ENCODE results near the gene LRRFIP1.
"Not testable (repeated sequence)": the region's sequence is repeated elsewhere in the genome, so short reads cannot be mapped to it uniquely, and the experiment has no call there.

The LRRFIP1 gene

DNA sequence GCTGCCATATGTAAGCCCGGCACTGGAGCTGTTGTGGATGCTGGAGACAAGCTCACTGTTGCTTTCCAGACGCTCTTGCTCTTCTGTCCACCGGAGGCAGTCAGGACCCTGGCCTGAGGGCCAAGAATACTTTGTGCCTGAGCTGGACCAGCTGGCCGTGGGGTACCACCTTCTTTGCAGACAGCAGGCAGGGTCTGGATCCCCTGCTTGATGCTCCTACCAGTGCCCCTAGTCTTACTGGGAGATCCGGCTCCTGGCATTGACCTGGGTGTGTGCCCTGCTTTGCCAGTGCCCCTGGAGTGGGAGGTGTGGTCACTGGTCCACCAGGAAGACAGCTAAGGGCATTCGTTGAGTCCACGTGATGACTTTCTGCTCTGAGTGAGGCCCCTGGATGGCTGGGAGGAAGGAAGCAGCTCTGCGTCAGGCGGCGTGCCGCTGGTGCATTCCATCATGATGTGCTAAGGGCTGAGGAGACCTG lies 59.3 kb downstream of the LRRFIP1 start:
- no peak overlapping the region for H3K27ac ChIP-seq (replicated peaks; ENCODE audit: low read length)
- no peak overlapping the region for H2BK5ac ChIP-seq (ENCODE audit: low read length)
- no peaks in the 10 kb centered on the region for H3K27me3 ChIP-seq (ENCODE audit: control insufficient read depth in 3 of 3, insufficient read depth in 3 of 3, low read depth in 1 of 3, low read length in 3 of 3)
- peak overlapping the region; percentile 63 for H2AK5ac ChIP-seq (ENCODE audit: low read depth, low read length)
- H2BK12ac ChIP-seq (ENCODE audit: low read length) = no peak overlapping the region
- H3K4me3 ChIP-seq (ENCODE audit: low read length in 2 of 2) = no peak overlapping the region
- H3K14ac ChIP-seq (ENCODE audit: low read length) = no peak overlapping the region
- no peak overlapping the region for H2BK15ac ChIP-seq (ENCODE audit: low read length)
- no peak overlapping the region for H4K8ac ChIP-seq (ENCODE audit: low read depth, low read length)
- peaks cover 2% of the 10 kb centered on the region for H3K79me1 ChIP-seq (ENCODE audit: low read depth, low read length)
- H3K9ac ChIP-seq (ENCODE audit: low read depth, low read length, poor library complexity) = peak overlapping the region; percentile 63
- H4K91ac ChIP-seq (ENCODE audit: low read depth, low read length, poor library complexity) = no peak overlapping the region
- H3K9me3 ChIP-seq (replicated peaks in 1 of 2; ENCODE audit: control insufficient read depth in 2 of 2, insufficient read depth in 1 of 2, low read depth in 1 of 2, low read length in 2 of 2) = peaks cover 0 to 4% of the 10 kb centered on the region in 2 donors
- no CpG with 5 or more reads among the region's 11 CpGs for WGBS, 2 donors (ENCODE audit: extremely low coverage in 2 of 2, insufficient read length in 2 of 2, insufficient replicate concordance in 1 of 2)
- no peak for DNase-seq (ENCODE audit: low spot score)
- peaks cover 0 to 15% of the 10 kb centered on the region in 2 donors for H3K36me3 ChIP-seq (replicated peaks in 1 of 2; ENCODE audit: control insufficient read depth in 2 of 2, insufficient read depth in 2 of 2, low read length in 2 of 2)
- H2BK120ac ChIP-seq (ENCODE audit: low read depth, low read length) = peak overlapping the region; percentile 66
- peak overlapping the region; percentile 66 for H3K18ac ChIP-seq (ENCODE audit: low read length)
- H3K4me2 ChIP-seq (ENCODE audit: insufficient read depth, low read length, poor library complexity, severe bottlenecking) = no peak overlapping the region
- no peak overlapping the region for H3K23ac ChIP-seq (ENCODE audit: low read depth, low read length, poor library complexity)
- H3K4me1 ChIP-seq (ENCODE audit: control insufficient read depth in 2 of 2, insufficient read depth in 1 of 2, low read depth in 1 of 2, low read length in 2 of 2) = peaks cover 2 to 4% of the 10 kb centered on the region in 2 donors
- H3K4ac ChIP-seq (ENCODE audit: low read length) = no peak overlapping the region
- H2AFZ ChIP-seq (ENCODE audit: low read length) = no peak overlapping the region

DNA sequence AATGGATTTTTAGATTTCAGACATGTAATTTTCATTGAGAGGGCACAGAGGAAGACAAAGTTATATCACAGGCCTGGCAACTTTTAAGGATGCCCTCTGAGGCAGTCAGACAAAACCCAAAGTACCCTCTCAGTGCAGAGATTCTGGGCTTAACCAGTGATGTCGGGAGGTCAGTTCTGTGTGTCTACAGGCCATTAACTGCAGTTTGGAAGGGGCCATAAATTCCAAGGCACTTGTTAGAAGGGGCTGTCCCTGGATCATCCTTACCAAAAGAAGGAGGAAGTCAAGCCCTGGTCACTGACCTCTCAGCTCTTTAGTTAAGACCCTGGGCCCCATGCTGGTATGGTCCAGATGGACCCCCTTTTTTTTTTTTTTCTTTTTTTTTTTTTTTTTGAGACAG lies 60.7 kb downstream of the LRRFIP1 start:
- H2BK5ac ChIP-seq (ENCODE audit: low read length) = no peak overlapping the region
- DNase-seq (ENCODE audit: low spot score) = no peak
- no CpG with 5 or more reads among the region's 1 CpG for WGBS, 2 donors (ENCODE audit: extremely low coverage in 2 of 2, insufficient read length in 2 of 2, insufficient replicate concordance in 1 of 2)
- no peak overlapping the region for H4K8ac ChIP-seq (ENCODE audit: low read depth, low read length)
- no peak overlapping the region for H3K9ac ChIP-seq (ENCODE audit: low read depth, low read length, poor library complexity)
- H3K14ac ChIP-seq (ENCODE audit: low read length) = no peak overlapping the region
- H2AK5ac ChIP-seq (ENCODE audit: low read depth, low read length) = no peak overlapping the region
- peaks cover 0 to 4% of the 10 kb centered on the region in 2 donors for H3K9me3 ChIP-seq (replicated peaks in 1 of 2; ENCODE audit: control insufficient read depth in 2 of 2, insufficient read depth in 1 of 2, low read depth in 1 of 2, low read length in 2 of 2)
- no peak overlapping the region for H2BK12ac ChIP-seq (ENCODE audit: low read length)
- H2AFZ ChIP-seq (ENCODE audit: low read length) = no peak overlapping the region
- no peak overlapping the region for H2BK120ac ChIP-seq (ENCODE audit: low read depth, low read length)
- peaks cover 0 to 7% of the 10 kb centered on the region in 2 donors for H3K36me3 ChIP-seq (replicated peaks in 1 of 2; ENCODE audit: control insufficient read depth in 2 of 2, insufficient read depth in 2 of 2, low read length in 2 of 2)
- no peak overlapping the region for H3K4me2 ChIP-seq (ENCODE audit: insufficient read depth, low read length, poor library complexity, severe bottlenecking)
- H4K91ac ChIP-seq (ENCODE audit: low read depth, low read length, poor library complexity) = no peak overlapping the region
- H3K18ac ChIP-seq (ENCODE audit: low read length) = no peak overlapping the region
- no peak overlapping the region for H3K27ac ChIP-seq (replicated peaks; ENCODE audit: low read length)
- no peak overlapping the region for H2BK15ac ChIP-seq (ENCODE audit: low read length)
- H3K4me3 ChIP-seq (ENCODE audit: low read length in 2 of 2) = no peak overlapping the region
- H3K4ac ChIP-seq (ENCODE audit: low read length) = no peak overlapping the region
- peaks cover 4 to 6% of the 10 kb centered on the region in 2 donors for H3K4me1 ChIP-seq (ENCODE audit: control insufficient read depth in 2 of 2, insufficient read depth in 1 of 2, low read depth in 1 of 2, low read length in 2 of 2)
- H3K27me3 ChIP-seq (ENCODE audit: control insufficient read depth in 3 of 3, insufficient read depth in 3 of 3, low read depth in 1 of 3, low read length in 3 of 3) = peaks cover 0 to 7% (median 6%) of the 10 kb centered on the region in 3 experiments
- H3K79me1 ChIP-seq (ENCODE audit: low read depth, low read length) = peaks cover 2% of the 10 kb centered on the region
- H3K23ac ChIP-seq (ENCODE audit: low read depth, low read length, poor library complexity) = no peak overlapping the region

DNA sequence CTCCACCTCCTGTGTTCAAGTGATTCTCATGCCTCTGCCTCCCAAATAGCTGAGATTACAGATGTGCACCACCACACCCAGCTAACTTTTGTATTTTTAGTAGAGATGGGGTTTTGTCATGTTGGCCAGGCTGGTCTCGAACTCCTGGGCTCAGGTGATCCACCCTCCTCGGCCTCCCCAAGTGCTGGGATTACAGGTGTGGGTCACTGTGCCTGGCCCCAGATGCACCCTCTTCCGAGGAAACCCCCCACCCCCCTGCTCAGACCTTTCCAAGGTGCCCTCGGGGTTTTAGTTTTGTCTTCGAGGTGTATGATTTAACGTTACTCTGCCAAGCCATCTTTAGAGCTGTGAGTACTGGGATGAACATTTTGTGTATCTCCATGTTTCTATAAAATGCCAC lies 61.2 kb downstream of the LRRFIP1 start:
- DNase-seq (ENCODE audit: low spot score); H2BK15ac ChIP-seq (ENCODE audit: low read length); H3K9me3 ChIP-seq (replicated peaks in 1 of 2; ENCODE audit: control insufficient read depth in 2 of 2, insufficient read depth in 1 of 2, low read depth in 1 of 2, low read length in 2 of 2); H2AK5ac ChIP-seq (ENCODE audit: low read depth, low read length); H2BK120ac ChIP-seq (ENCODE audit: low read depth, low read length); H4K91ac ChIP-seq (ENCODE audit: low read depth, low read length, poor library complexity); H2AFZ ChIP-seq (ENCODE audit: low read length); H3K4me2 ChIP-seq (ENCODE audit: insufficient read depth, low read length, poor library complexity, severe bottlenecking); H3K4ac ChIP-seq (ENCODE audit: low read length); H3K4me3 ChIP-seq (ENCODE audit: low read length in 2 of 2); H3K79me1 ChIP-seq (ENCODE audit: low read depth, low read length); H4K8ac ChIP-seq (ENCODE audit: low read depth, low read length); H2BK5ac ChIP-seq (ENCODE audit: low read length); H3K27ac ChIP-seq (replicated peaks; ENCODE audit: low read length); H3K36me3 ChIP-seq (replicated peaks in 1 of 2; ENCODE audit: control insufficient read depth in 2 of 2, insufficient read depth in 2 of 2, low read length in 2 of 2); H3K4me1 ChIP-seq (ENCODE audit: control insufficient read depth in 2 of 2, insufficient read depth in 1 of 2, low read depth in 1 of 2, low read length in 2 of 2); H3K14ac ChIP-seq (ENCODE audit: low read length); H3K18ac ChIP-seq (ENCODE audit: low read length); H3K23ac ChIP-seq (ENCODE audit: low read depth, low read length, poor library complexity); H3K9ac ChIP-seq (ENCODE audit: low read depth, low read length, poor library complexity); H2BK12ac ChIP-seq (ENCODE audit: low read length): not testable (repeated sequence)
- no CpG with 5 or more reads among the region's 6 CpGs for WGBS, 2 donors (ENCODE audit: extremely low coverage in 2 of 2, insufficient read length in 2 of 2, insufficient replicate concordance in 1 of 2)
- peaks cover 0 to 12% (median 6%) of the 10 kb centered on the region in 3 experiments for H3K27me3 ChIP-seq (ENCODE audit: control insufficient read depth in 3 of 3, insufficient read depth in 3 of 3, low read depth in 1 of 3, low read length in 3 of 3)

GRCh38 chr2:237689336-237690131 lies 62.1 kb downstream of the LRRFIP1 start:
- DNase-seq (ENCODE audit: low spot score) = no peak

More at GRCh38 chr2:237689336-237690131, 62.1 kb downstream of the LRRFIP1 start:
- no peak overlapping the region for H4K91ac ChIP-seq (ENCODE audit: low read depth, low read length, poor library complexity)
- no peak overlapping the region for H2BK120ac ChIP-seq (ENCODE audit: low read depth, low read length)
- H3K14ac ChIP-seq (ENCODE audit: low read length) = no peak overlapping the region
- no peak overlapping the region for H2AK5ac ChIP-seq (ENCODE audit: low read depth, low read length)
- peaks cover 2% of the 10 kb centered on the region for H3K79me1 ChIP-seq (ENCODE audit: low read depth, low read length)
- no peak overlapping the region for H3K18ac ChIP-seq (ENCODE audit: low read length)
- peaks cover 0 to under 1% of the 10 kb centered on the region in 2 donors for H3K36me3 ChIP-seq (replicated peaks in 1 of 2; ENCODE audit: control insufficient read depth in 2 of 2, insufficient read depth in 2 of 2, low read length in 2 of 2)
- no peak overlapping the region for H3K23ac ChIP-seq (ENCODE audit: low read depth, low read length, poor library complexity)
- no peak overlapping the region for H3K4ac ChIP-seq (ENCODE audit: low read length)
- no peak overlapping the region for H4K8ac ChIP-seq (ENCODE audit: low read depth, low read length)
- H2AFZ ChIP-seq (ENCODE audit: low read length) = no peak overlapping the region
- no peak overlapping the region for H2BK5ac ChIP-seq (ENCODE audit: low read length)
- peaks cover 0 to 4% of the 10 kb centered on the region in 2 donors for H3K9me3 ChIP-seq (replicated peaks in 1 of 2; ENCODE audit: control insufficient read depth in 2 of 2, insufficient read depth in 1 of 2, low read depth in 1 of 2, low read length in 2 of 2)
- no peak overlapping the region for H3K4me2 ChIP-seq (ENCODE audit: insufficient read depth, low read length, poor library complexity, severe bottlenecking)
- no peak overlapping the region for H2BK12ac ChIP-seq (ENCODE audit: low read length)
- H3K4me3 ChIP-seq (ENCODE audit: low read length in 2 of 2) = no peak overlapping the region
- no CpG with 5 or more reads among the region's 6 CpGs for WGBS, 2 donors (ENCODE audit: extremely low coverage in 2 of 2, insufficient read length in 2 of 2, insufficient replicate concordance in 1 of 2)
- no peak overlapping the region for H3K9ac ChIP-seq (ENCODE audit: low read depth, low read length, poor library complexity)
- no peak overlapping the region for H3K27ac ChIP-seq (replicated peaks; ENCODE audit: low read length)
- peaks cover 0 to 20% (median 6%) of the 10 kb centered on the region in 3 experiments for H3K27me3 ChIP-seq (ENCODE audit: control insufficient read depth in 3 of 3, insufficient read depth in 3 of 3, low read depth in 1 of 3, low read length in 3 of 3)
- peaks cover 4 to 11% of the 10 kb centered on the region in 2 donors for H3K4me1 ChIP-seq (ENCODE audit: control insufficient read depth in 2 of 2, insufficient read depth in 1 of 2, low read depth in 1 of 2, low read length in 2 of 2)
- H2BK15ac ChIP-seq (ENCODE audit: low read length) = no peak overlapping the region
